HG02943 (cell line): ENCODE results near the gene LRRC34.

Source experiments
- ATAC-seq: cut with Tn5 transposase; IDR thresholded peaks from one replicate; pipeline ENCODE4 v1.9.1; 2021; ENCODE audit warnings: mild to moderate bottlenecking, low read depth, moderate library complexity; ENCODE audit not compliant: unreplicated experiment

Gene LRRC34

GRCh38 chr3:169769287-169770181 lies 43.2 kb downstream of the LRRC34 start, which contains the start of gene ACTRT3:
TSS of gene ACTRT3 (minus strand) at chr3:169769561. CDS start at chr3:169769520, 41 bp downstream.
- no peak for ATAC-seq

GRCh38 chr3:169764882-169765612 lies 47.7 kb downstream of the LRRC34 start, which contains the start of gene TERC:
TSS of gene TERC (minus strand) at chr3:169765060.
- ATAC-seq: peak; percentile 69

- ATAC-seq: peak; percentile 42
Observed at GRCh38 chr3:169764312-169764881, 48.3 kb downstream of the LRRC34 start.

- no peak for ATAC-seq
Observed at GRCh38 chr3:169760479-169760878, 52.2 kb downstream of the LRRC34 start.

- ATAC-seq: no peak
Observed at GRCh38 chr3:169759256-169759655, 53.4 kb downstream of the LRRC34 start.

- ATAC-seq: no peak
Observed at GRCh38 chr3:169758359-169758994, 54.2 kb downstream of the LRRC34 start.

GRCh38 chr3:169755488-169755887 lies 57.2 kb downstream of the LRRC34 start:
- no peak for ATAC-seq

GRCh38 chr3:169754711-169755110 lies 58.0 kb downstream of the LRRC34 start:
- ATAC-seq: no peak

GRCh38 chr3:169751875-169752274 lies 60.8 kb downstream of the LRRC34 start:
- no peak for ATAC-seq

GRCh38 chr3:169750665-169751064 lies 62.0 kb downstream of the LRRC34 start:
- ATAC-seq: no peak

GRCh38 chr3:169748670-169749069 lies 64.0 kb downstream of the LRRC34 start:
- no peak for ATAC-seq

GRCh38 chr3:169746924-169747323 lies 65.8 kb downstream of the LRRC34 start:
- no peak for ATAC-seq

- no peak for ATAC-seq
Observed at GRCh38 chr3:169744366-169745054, 68.2 kb downstream of the LRRC34 start.
